Activated CD8-positive, alpha-beta memory T cell treated with anti-CD3 and anti-CD28 coated beads for 24 hours (primary cell): ENCODE results near the gene OCEL1.
A peak's percentile ranks its signal among the peaks of the same experiment; 100 is the strongest.
"Not testable (repeated sequence)": the region's sequence is repeated elsewhere in the genome, so short reads cannot be mapped to it uniquely, and the experiment has no call there.

ENCODE experiments used
- DNase-seq: peaks from one replicate; pipeline ENCODE4 v3.0.0-alpha.2; 2020

The OCEL1 gene

GRCh38 chr19:17266026-17266425 is 40.0 kb downstream of the OCEL1 start:
- no peak for DNase-seq

DNA sequence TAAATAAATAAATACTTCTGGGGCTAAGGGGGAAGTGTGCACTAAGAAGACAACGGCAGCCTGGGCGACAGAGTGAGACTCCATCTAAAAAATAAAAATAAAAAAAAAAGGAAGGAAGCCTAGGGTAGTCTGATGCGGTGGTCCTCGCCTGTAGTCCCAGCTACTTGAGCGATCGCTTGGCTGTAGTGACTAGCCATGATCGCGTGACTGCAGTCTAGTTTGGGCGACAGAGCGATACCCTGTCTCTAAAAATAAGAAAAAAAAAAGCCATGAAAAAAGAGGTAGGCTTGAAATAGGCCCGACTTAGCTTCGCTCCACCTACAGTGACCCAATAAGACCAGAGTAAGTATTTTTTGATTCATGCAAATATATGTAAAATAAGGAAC is 40.6 kb downstream of the OCEL1 start:
- DNase-seq: no peak

- peak; percentile 92 for DNase-seq
Measured at GRCh38 chr19:17266975-17267788, 41.2 kb downstream of the OCEL1 start, which contains the start of gene BABAM1. BABAM1 (plus strand) TSS chr19:17267443; CDS start chr19:17268807, 1,364 bp downstream.

DNA sequence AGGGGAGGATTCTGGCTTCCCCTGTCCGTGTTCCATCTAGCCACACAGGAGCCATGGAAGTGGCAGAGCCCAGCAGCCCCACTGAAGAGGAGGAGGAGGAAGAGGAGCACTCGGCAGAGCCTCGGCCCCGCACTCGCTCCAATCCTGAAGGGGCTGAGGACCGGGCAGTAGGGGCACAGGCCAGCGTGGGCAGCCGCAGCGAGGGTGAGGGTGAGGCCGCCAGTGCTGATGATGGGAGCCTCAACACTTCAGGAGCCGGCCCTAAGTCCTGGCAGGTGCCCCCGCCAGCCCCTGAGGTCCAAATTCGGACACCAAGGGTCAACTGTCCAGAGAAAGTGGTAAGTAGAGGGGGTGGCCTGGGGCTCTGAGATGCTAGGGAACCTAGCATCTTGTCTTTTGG is 42.7 kb downstream of the OCEL1 start:
- no peak for DNase-seq

- not testable (repeated sequence) for DNase-seq
Measured at GRCh38 chr19:17274892-17275291, 48.9 kb downstream of the OCEL1 start.

DNA sequence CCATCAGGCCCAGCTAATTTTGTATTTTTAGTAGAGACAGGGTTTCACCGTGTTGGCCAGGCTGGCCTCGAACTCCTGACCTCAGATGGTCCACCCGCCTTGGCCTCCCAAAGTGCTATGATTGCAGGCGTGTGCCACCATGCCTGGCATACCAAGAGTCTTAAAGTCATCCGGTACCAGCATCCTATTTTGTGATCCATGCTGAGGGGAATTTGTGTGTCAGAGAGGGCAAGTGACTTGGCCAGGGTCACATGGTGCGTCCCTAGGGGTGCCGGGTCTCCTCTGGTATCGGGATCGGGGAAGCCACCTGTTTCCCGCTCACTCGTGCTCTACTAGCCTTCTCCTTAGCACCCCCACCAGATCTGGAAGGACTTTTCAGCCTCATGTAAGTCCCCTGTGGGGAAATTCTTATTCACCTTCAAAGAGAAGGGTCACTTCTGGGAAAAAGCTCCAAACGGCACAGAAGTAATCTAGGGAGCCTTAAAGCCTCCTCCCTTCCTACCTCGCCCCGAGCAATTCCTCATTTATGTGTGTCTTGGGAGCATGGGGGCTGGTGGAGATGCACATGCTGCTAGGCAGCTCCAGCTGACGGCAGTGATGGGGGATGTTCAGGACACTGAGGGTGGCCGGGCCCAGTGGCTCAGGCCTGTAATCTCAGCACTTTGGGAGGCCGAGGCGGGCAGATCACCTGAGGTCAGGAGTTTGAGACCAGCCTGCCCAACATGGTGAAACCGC is 49.6 kb downstream of the OCEL1 start:
- DNase-seq: no peak
